Effector CD8-positive, alpha-beta T cell (primary cell): ENCODE results near the gene MAPK8.
"Not testable (repeated sequence)": the region's sequence is repeated elsewhere in the genome, so short reads cannot be mapped to it uniquely, and the experiment has no call there.

Experiments
- DNase-seq: peaks from one replicate; lab custom pipeline; 2025; lab: John Stamatoyannopoulos, UW
- total RNA-seq, 4 experiments: gene quantifications; one replicate each; lab custom pipeline; 2026; lab: John Stamatoyannopoulos, UW

MAPK8 gene
- total RNA-seq: 53.3 to 68.6 (median 57.9) reads per million in 4 experiments

DNA sequence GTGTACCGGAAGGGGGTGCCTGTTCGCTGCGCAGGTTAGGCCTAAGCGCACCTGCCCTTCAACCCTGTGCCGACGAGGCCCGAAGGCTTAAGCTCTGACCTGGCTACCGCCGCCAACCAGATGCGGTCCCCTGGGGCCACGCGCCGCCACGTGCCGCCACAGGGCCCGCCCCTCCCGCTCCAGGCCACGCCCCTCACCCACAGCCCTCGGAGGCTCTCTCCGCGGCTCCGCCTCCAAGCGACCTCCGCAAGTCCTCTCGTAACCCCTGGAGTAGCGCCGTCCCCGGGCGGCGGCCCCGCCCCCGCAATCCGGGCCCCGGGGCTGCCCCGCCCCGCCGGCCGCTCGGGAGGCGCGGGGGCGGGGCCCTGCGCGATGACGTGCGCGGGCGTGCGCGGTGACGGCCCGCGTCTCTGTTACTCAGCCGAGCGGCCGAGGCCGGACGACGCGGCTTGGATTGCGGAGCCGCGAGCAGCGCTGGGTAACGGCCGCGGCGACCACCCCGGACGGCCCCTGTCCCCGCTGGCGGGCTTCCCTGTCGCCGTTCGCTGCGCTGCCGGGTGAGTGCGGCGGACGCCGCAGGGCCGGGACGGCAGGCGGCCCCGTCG is at the start of gene MAPK8:
MAPK8 (plus strand) TSS at position 413 of the 605 bp plus-strand sequence. CDS start 94,984 bp downstream, outside the sequence.
- peak; percentile 85 for DNase-seq

DNA sequence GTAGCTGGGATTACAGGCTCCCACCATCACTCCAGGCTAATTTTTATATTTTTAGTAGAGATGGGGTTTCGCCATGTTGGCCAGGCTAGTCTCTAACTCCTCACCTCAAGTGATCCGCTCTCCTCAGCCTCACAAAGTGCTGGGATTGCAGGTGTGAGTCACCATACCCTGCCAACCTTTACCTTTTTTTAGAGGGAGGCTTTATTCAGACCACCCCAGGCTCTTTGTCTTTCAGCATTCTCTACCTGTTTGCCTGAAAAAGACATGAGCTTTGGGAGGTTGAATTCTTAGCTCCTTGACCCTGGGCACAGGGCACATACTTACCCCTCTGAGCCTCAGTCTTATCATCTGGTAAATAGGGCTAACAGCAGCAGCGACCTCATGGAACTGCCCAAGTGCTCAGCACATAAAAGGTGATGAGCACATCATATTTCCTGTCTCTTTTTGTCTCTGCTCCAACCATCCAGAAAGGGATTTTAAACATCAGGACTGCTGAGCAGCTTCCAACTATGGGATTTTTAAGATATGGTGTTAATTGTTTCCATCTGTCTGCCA is 49.0 kb upstream of the MAPK8 start:
- DNase-seq: no peak

DNA sequence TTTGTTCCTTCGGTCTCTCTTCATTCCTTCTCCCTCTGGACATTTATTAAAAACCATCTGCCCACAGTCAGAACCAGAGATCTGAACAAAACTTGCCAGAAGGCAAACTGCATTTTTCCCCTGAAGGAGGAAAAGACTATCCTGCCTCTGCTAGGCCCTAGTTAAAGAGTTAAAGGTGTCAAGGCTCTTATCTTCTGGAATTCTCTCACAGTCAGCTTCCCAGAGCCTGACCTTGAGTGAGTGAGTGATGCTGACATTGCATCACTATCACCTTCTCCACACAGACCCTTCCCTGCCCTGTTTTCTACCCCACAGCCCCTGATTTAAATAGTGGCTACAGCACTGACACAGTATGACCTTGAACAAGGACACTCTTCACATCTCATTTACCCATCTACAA is 48.4 kb upstream of the MAPK8 start:
- DNase-seq: no peak

DNA sequence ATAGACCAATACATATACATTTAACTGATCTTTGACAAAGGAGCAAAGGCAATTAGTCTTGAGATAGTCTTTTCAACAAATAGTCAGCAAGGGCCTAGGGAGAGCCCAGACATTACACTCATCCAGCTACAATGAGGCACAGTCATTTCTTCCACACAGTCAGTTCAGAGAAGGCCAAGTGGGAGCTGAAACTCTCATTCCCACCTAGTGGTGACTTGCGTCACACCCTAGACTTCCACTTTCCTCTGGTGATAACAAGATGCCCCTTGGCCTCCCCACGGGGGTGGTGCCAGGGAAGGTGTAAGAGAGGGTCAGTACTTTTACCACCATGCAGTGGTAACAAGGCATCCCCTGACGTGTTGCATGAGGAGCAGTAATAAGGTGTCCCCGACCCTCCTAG is 39.9 kb upstream of the MAPK8 start:
- no peak for DNase-seq

DNA sequence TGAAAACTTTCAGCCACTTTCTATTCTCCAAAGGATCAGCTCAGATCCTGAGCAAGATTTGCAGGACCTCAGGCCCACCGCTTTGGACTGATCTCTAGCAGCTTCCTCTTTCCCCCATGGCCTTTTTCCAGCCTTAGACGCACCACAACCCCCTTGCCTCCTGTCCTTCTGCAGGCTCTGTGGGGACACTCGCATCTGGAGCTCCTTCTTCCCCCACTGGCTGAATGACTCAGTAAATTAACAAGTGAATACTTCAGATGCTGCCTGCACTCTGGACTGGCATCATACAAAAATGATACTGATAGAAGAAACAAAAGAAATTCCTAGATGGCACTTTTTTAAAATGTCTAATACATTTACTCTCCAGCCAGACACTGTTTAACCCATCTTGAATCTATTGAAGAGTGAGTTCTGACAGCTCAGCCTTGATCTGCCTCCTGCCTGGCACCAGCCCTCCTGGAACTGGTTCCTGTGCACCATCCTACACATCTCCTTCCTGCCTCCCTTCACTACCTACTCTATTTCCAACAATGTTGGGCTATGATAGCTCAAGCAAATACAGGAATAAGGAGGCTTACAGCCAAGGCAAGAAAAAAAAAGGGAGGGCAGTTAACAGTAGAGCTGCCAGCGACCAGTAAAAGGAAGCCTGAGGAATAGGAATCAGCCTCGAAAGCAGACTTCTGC is 35.3 kb upstream of the MAPK8 start:
- no peak for DNase-seq

DNA sequence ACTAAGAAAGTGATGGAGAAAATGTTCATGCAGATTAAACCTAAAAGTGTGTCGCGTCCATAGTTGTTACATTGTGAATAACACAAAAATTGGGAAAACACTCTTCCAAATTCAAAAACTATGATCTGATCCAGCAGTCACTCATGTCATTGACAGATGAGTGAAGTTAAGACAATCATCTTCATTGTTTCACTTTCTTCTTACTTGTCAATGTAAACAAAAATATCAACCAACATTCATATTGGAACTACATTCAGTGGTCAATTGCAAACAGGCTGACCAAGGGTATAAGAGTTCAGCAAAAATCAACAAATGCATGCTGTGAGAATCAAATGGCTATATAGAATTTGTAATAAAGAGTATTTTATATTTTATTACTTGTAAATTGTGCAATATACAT is 33.8 kb upstream of the MAPK8 start:
- DNase-seq: no peak

DNA sequence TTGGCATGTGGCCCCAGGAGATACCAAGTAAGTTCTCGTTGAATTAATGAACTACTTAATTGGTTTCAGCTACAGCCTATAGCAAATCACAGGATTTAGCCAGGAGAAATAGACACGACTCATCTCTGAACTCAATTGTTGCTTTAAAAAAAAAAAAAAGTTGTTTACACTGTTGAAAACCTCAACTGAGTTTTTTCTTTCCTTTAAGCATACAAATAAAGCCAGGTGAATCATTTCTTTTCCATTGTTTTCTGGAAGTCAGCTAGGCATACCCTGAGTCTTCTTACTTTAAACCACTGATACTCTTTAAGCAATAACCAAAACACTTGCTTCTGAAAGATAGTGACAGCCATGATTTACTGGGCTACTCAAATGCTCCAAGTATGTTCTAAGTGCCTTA is 32.7 kb upstream of the MAPK8 start:
- DNase-seq: no peak

DNA sequence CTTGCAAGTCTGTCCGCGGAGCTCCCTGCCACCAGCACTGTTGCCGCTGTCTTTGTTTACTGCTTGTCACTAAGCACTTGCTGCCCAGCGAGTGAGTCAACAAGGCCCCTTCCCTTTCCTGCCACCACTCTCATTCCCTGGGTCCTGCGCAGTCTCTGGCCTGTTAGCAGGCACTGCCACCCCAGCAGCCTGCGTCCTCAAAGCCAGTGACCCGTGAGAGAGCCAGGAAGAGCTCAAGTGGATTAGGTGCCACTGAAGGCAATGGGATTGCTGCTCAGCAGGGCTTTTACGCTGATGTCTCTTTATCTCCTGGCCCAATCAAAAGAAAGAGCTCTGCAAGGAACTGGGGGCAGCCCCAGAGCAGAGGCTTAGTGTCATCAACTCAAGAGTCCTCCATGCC is 31.8 kb upstream of the MAPK8 start, which contains the start of gene FRMPD2:
FRMPD2 (minus strand) TSS at position 61 of the 400 bp plus-strand sequence. CDS start 129 bp downstream, outside the sequence.
- no peak for DNase-seq

DNA sequence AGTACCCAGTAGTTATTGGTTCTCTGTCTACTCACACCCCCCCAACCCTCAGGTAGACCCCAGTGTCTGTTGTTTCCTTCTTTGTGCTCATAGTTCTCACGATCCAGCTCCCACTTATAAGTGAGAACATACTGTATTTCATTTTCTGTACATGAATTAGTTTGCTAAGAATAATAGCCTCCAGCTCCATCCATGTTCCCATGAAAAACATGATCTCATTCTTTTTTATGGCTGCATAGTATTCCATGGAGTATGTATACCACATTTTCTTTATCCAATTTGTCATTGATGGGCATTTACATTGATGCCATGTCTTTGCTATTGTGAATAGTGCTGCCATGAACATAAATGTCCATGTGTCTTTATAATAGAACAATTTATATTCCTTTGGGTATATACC is 29.4 kb upstream of the MAPK8 start:
- DNase-seq: no peak

DNA sequence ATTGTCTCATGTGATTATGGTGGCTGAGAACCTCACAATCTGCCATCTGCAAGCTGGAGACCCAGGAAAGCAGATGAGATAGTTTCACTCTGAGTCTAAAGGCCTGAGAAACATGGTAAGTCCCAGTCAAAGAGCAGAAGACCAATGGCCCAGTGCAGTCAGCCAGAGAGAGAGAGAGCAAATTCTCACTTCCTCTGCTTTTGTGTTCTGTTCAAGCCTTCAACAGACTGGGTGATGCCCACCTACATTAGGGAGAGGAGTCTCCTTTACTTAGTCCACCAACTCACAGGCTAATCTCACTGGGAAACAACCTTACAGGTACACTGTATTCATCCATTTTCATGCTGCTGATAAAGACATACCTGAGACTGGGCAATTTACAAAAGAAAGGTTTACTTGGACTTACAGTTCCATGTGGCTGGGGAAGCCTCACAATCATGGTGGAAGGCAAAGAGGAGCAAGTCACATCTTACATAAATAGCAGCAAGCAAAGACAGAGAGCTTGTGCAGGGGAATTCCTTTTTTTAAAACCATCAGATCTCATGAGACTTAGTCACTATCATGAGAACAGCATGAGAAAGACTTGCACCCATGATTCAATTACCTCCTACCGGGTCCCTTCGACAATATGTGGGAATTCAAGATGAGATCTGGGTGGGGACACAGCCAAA is 27.3 kb upstream of the MAPK8 start:
- no peak for DNase-seq

DNA sequence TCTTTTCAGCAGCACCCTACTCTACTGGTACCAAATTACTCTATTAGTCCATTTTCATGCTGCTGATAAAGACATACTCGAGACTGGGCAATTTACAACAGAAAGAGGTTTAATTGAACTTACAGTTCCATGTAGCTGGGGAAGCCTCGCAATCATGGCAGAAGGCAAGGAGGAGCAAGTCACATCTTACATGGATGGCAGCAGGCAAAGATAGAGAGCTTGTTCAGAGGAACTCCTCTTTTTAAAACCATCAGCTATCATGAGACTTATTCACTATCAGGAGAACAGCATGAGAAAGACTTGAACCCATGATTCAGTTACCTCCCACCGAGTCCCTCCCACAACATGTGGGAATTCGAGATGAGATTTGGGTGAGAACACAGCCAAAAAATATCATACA is 24.8 kb upstream of the MAPK8 start:
- not testable (repeated sequence) for DNase-seq

DNA sequence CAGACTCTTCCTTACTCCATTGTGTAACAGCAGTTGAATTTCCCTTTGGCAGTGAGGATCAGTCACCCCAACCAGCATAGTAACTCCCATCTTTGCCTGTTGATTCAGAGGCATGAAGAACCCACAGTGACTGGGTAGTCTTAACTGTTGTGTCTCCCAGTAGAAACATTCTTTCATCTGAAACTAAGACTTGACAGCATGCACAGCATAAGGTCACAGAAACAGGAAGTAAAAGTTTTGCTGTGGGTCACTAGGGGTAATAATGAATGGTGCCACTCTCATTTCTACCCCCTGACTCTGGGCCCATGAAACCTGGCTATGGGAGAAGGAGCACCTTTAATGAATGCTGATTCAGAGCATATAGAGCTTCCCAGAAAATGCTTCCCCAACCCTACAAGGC is 23.6 kb upstream of the MAPK8 start:
- DNase-seq: no peak

DNA sequence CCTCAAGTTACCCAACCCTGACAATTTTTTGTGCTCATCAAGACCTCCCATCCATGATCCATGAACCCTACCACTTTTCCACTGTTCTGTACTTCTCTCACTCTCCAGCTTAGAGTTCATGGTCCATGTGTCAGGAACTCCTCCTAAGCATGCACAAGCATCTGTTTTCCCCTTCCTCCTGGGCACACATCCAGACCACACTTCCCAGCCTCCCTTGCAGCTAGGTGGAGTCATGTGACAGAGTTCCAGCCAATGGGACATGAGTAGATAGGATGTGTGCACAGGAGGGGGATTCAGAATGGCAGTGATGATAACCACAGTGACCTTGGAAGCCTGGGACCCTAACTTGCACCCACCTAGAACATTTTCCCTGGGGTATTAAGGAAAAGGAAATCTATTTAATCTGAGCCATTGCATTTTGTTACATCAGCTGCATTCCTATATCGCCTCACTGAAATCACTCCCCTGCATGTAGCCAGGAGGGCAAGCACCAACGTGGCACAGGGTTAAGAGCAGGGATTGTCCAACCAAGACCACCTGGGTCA is 22.4 kb upstream of the MAPK8 start:
- no peak for DNase-seq

DNA sequence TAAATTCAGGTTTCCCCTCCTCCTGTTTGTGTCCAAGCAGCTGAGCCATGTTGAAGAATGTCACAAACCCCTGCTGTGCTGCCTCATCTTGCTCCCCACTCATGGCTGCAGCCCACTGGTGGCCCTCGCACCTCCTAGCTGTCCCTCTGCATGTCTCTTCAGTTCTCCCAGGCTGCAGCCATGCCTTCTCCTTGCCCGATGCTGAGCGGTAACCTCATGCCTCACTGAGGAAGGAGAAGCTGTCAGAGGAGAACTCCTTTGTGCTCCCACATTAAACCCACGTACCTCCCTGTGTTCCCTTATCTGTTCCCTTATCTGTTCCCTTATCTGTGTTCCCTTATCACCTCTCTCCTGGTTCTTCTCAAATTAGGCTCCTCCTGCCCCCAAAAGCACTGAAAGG is 21.7 kb upstream of the MAPK8 start:
- no peak for DNase-seq

DNA sequence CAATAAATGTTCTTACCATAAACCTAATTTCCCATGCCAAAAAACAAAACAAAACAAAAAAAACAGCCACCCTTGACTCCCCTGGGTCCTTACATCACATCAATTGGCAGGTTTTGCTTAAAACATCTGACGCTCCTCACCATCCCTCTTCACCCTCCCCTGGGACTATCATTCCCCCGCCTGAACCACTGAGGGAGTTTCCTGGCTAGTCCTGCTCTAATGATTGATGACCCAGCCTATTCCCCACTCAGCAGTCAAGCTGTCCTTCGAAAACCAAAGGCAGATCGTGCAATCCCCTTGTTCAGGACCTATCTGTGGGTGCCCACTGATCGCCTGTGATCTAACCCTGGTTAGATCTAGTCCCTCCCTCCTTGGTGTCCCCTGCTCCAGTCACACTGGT is 20.8 kb upstream of the MAPK8 start:
- no peak for DNase-seq

DNA sequence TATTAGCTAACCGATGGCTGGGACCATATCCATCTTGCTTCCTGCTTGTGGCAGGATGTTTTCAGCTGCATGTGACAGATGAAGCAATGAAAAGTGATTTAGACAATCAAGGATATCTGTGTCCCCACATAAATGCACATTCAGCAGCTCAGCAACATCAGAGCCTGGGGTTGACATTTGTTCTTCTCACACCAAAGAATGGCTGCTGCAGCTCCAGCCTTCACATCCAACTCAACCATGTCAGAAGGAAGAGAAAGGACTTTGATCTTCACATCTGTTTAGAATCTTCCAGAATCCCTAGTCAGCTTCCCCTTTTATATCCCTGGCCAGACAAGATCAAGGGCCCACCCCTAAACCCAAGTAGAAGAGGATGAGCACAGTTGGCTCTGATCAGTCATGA is 20.1 kb upstream of the MAPK8 start:
- DNase-seq: no peak

DNA sequence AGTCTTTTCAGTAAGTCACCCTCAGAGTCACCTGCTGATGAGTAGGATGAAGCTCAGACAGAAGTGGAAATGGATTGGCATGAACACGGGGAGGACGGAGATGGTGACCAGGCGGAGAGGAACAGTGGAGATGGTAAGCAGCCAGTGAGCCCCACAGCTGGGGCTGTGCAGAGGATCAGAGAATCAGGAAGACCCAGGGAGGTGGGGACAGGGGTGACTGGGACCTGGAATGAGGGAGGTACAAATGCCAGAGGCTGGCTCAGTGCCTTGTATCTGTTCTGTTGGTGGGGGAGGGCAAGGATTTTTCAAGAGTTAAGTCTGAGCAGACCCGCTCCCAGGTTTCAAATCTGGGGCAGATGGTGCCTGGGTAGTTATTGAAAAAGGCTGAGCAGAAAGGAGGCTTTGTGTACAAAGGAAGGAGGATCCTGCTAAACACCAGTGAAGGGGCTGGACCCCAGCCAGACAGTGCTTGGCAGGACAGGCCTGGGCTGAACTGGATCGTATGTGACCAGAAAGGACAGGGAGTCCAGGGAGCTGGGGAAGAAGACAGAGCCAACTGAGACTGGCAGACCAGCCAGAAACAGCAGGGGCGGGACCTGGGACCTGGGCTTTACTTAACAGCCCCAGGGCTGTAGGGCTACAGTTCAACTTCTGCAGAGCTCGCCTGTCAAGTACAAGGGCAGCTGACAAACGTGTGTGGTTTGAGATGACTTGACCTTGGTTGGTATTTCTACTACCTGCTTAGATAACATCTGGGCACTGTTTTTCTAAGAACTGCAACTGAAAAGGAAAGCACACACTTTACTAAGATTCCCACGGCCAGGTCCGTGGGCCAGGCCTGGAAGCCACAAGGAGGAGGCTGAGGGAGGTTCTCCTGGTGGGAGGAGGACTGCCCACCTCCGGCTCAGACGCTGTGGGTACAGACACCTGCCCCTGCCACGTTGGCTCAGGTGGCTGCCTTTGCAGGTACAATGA is 18.8 kb upstream of the MAPK8 start:
- DNase-seq: no peak

DNA sequence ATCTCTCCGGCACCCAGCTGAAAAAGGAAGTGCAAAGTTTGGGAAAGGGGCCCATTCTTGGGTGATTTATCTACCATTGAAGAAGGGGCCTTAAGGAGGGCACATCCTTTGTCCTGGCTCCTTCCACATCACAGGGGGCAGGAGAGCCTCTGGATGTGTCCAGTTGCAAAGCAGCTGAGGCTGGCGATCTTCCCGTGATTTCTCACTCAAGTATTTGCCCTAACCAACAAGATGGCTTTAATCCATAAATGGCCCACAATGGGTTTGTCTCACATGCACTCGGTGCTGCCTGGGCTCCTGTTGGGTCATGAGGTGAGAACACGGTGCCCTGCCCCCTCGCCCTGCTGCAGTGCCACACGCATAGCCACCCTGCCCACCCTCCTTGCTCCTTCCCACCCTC is 17.8 kb upstream of the MAPK8 start:
- DNase-seq: no peak

DNA sequence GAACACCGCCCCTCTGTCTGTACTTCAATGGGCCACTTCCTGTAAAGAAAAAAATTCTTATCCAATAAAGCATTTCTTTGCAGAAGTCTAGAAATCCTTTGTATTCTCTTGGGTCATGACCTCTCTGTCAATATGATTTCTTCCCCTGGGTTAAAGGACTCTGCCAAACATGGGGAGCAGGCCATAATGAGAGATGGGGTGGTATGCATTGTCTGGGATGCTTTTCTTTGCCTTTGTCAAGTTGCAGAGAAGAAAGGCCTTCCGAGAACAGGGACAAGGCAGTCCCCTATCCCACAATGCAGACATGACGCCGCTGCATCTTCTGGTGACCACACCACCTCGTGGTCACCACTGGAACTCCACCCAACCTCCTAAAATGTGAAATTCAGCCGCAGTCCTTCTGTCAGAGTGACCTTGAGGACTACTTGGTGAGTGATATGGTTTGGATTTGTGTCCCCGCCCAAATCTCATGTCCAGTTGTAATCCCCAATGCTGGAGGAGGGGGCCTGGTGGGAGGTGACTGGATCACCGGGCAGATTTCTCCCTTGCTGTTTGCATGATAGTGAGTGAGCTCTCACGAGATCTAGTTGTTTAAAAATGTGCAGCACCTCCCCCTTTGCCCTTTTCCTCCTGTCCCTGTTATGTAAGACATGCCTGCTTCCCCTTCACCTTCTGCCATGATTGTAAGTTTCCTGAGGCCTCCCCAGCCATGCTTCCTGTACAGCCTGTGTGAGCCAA is 16.8 kb upstream of the MAPK8 start:
- DNase-seq: peak; percentile 11

DNA sequence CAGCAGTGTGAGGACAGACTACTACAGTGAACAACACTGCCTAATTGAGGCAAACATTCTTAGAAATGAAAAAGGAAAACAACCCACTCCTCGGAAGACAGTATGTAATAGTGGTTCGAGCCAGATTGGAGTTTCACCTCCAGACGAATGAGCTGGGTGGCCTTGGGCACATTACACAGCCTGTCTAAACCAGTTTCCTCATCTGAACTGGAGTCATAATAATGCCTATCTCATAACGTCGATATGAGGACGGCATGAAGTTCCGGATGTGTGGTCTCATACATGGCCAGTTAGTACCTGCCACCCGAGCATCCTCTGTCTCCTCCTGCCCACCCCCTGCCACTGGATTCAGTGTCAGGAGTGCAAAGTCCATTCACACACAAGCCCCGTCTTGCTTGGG is 16.2 kb upstream of the MAPK8 start:
- no peak for DNase-seq

DNA sequence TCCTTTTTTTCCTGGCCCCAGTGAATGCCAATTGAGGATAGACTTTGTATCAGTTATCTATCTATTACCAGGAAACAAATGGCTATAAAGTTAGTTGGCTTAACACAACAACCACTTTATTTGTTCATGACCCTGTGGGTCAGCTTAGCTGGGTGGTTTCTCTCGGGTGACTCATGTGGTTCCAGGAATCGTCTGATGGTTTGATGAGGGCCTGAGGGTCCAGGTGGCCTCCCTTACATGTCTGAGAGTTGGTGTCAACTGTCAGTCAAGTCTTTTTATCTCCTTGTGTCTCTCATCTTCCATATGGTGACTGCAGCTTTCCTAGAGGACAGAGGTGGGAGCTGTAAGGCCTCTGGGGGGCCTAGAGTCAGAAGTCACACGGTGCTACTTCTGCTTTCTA is 15.3 kb upstream of the MAPK8 start:
- DNase-seq: no peak
